ENCODE data around the gene ECI1.
"Not testable (repeated sequence)": the region's sequence is repeated elsewhere in the genome, so short reads cannot be mapped to it uniquely, and the experiment has no call there.

The ECI1 gene

GRCh38 chr16:2276368-2277195 lies 25.2 kb upstream of the ECI1 start:
- no peak for TF ChIP-seq JUND (IDR thresholded peaks at IDR 0.05; ENCODE audit: low read depth)
- in situ Hi-C loops (cut with HindIII; ENCODE audit: low pct_unique_long_range_greater_than_20kb, low sequenced_read_pairs), result no loop called here
- DNase-seq (ENCODE audit: low read depth in 1 of 2, low spot score in 1 of 2), result no peak

- DNase-seq (ENCODE audit: low read depth in 1 of 2, low spot score in 1 of 2), result no peak
- in situ Hi-C loops (cut with HindIII; ENCODE audit: low pct_unique_long_range_greater_than_20kb, low sequenced_read_pairs), result no loop called here
- TF ChIP-seq JUND (IDR thresholded peaks at IDR 0.05; ENCODE audit: low read depth), result no peak
Measured at GRCh38 chr16:2275476-2276367, 24.3 kb upstream of the ECI1 start.

- DNase-seq (ENCODE audit: low read depth in 1 of 2, low spot score in 1 of 2), result no peak
- TF ChIP-seq JUND (IDR thresholded peaks at IDR 0.05; ENCODE audit: low read depth), result no peak
- in situ Hi-C loops (cut with HindIII; ENCODE audit: low pct_unique_long_range_greater_than_20kb, low sequenced_read_pairs), result no loop called here
Measured at GRCh38 chr16:2273931-2274330, 22.5 kb upstream of the ECI1 start.

GRCh38 chr16:2273484-2273883 lies 22.1 kb upstream of the ECI1 start:
- in situ Hi-C loops (cut with HindIII; ENCODE audit: low pct_unique_long_range_greater_than_20kb, low sequenced_read_pairs), result no loop called here
- no peak for DNase-seq (ENCODE audit: low read depth in 1 of 2, low spot score in 1 of 2)
- TF ChIP-seq JUND (IDR thresholded peaks at IDR 0.05; ENCODE audit: low read depth), result no peak

- DNase-seq (ENCODE audit: low read depth in 1 of 2, low spot score in 1 of 2), result no peak
- TF ChIP-seq JUND (IDR thresholded peaks at IDR 0.05; ENCODE audit: low read depth), result no peak
- in situ Hi-C loops (cut with HindIII; ENCODE audit: low pct_unique_long_range_greater_than_20kb, low sequenced_read_pairs), result no loop called here
Measured at GRCh38 chr16:2271848-2272461, 20.6 kb upstream of the ECI1 start.

GRCh38 chr16:2270588-2271470 lies 19.4 kb upstream of the ECI1 start:
- no peak for TF ChIP-seq JUND (IDR thresholded peaks at IDR 0.05; ENCODE audit: low read depth)
- no peak for DNase-seq (ENCODE audit: low read depth in 1 of 2, low spot score in 1 of 2)
- in situ Hi-C loops (cut with HindIII; ENCODE audit: low pct_unique_long_range_greater_than_20kb, low sequenced_read_pairs), result no loop called here

- DNase-seq (ENCODE audit: low read depth in 1 of 2, low spot score in 1 of 2), result no peak
- no peak for TF ChIP-seq JUND (IDR thresholded peaks at IDR 0.05; ENCODE audit: low read depth)
- in situ Hi-C loops (cut with HindIII; ENCODE audit: low pct_unique_long_range_greater_than_20kb, low sequenced_read_pairs), result no loop called here
Measured at GRCh38 chr16:2270070-2270462, 18.7 kb upstream of the ECI1 start.

GRCh38 chr16:2267913-2268666 lies 16.7 kb upstream of the ECI1 start, which contains the start of gene RNPS1:
Gene RNPS1 (minus strand): TSS chr16:2268126. CDS start chr16:2264643, 3,483 bp downstream.
- no peak for TF ChIP-seq JUND (IDR thresholded peaks at IDR 0.05; ENCODE audit: low read depth)
- peak; percentile 97 to 98 for DNase-seq (ENCODE audit: low read depth in 1 of 2, low spot score in 1 of 2)
- in situ Hi-C loops (cut with HindIII; ENCODE audit: low pct_unique_long_range_greater_than_20kb, low sequenced_read_pairs), result no loop called here

GRCh38 chr16:2267505-2267912 lies 16.1 kb upstream of the ECI1 start:
- DNase-seq (ENCODE audit: low read depth in 1 of 2, low spot score in 1 of 2); in situ Hi-C loops (cut with HindIII; ENCODE audit: low pct_unique_long_range_greater_than_20kb, low sequenced_read_pairs): not testable (repeated sequence)

- DNase-seq (ENCODE audit: low read depth in 1 of 2, low spot score in 1 of 2); in situ Hi-C loops (cut with HindIII; ENCODE audit: low pct_unique_long_range_greater_than_20kb, low sequenced_read_pairs): not testable (repeated sequence)
Measured at GRCh38 chr16:2266887-2267286, 15.5 kb upstream of the ECI1 start.

- in situ Hi-C loops (cut with HindIII; ENCODE audit: low pct_unique_long_range_greater_than_20kb, low sequenced_read_pairs); DNase-seq (ENCODE audit: low read depth in 1 of 2, low spot score in 1 of 2): not testable (repeated sequence)
Measured at GRCh38 chr16:2263026-2263425, 11.6 kb upstream of the ECI1 start.
